Small intestine (tissue), 7 donors: ENCODE measurements around the gene POFUT2. TPM values are rescaled to one million over a fixed set of nuclear protein-coding genes. Genes with fewer than 3 reads are reported as not detected.

Source experiments
- DNase-seq, 2 donors: peaks; one replicate each; pipeline versions ENCODE4 v3.0.0 to v3.0.0-alpha.2; 2013
- FAIRE-seq: peaks from 2 replicates; lab custom pipeline; 2012; peaks lifted over from hg19 to GRCh38; lab: Jason Lieb, UNC
- H3K27ac ChIP-seq, 3 donors: one replicate each; pipeline ENCODE4 v1.5.1; 2013; ENCODE audit warnings: low read length in 2 of 3, mild to moderate bottlenecking in 2 of 3, control low read depth in 1 of 3, inconsistent platforms in 1 of 3, low read depth in 1 of 3, moderate library complexity in 1 of 3
- H3K27me3 ChIP-seq, 3 donors: one replicate each; pipeline ENCODE4 v1.6.1; 2013; ENCODE audit warnings: low read length in 3 of 3, inconsistent platforms in 1 of 3; ENCODE audit not compliant: control insufficient read depth in 3 of 3, insufficient read depth in 3 of 3
- H3K36me3 ChIP-seq, 3 donors: one replicate each; pipeline ENCODE4 v1.6.1; 2013; ENCODE audit warnings: low read length in 3 of 3, inconsistent platforms in 1 of 3, low read depth in 1 of 3, mild to moderate bottlenecking in 1 of 3, moderate library complexity in 1 of 3; ENCODE audit not compliant: control insufficient read depth in 3 of 3, insufficient read depth in 2 of 3
- H3K4me1 ChIP-seq, 3 donors: one replicate each; pipeline ENCODE4 v1.6.1; 2013; ENCODE audit warnings: low read length in 2 of 3, inconsistent platforms in 1 of 3, low read depth in 1 of 3, mild to moderate bottlenecking in 1 of 3, moderate library complexity in 1 of 3; ENCODE audit not compliant: control insufficient read depth in 3 of 3, insufficient read depth in 2 of 3
- H3K4me3 ChIP-seq, 3 donors: one replicate each; pipeline ENCODE4 v1.5.1; 2013; ENCODE audit warnings: low read length in 3 of 3, control low read depth in 1 of 3, inconsistent platforms in 1 of 3, low read depth in 1 of 3, mild to moderate bottlenecking in 1 of 3, moderate library complexity in 1 of 3
- H3K9me3 ChIP-seq, 2 donors: one replicate each; pipeline ENCODE4 v1.6.1; 2013; ENCODE audit warnings: low read depth in 1 of 2, low read length in 1 of 2; ENCODE audit not compliant: control insufficient read depth in 2 of 2, insufficient read depth in 1 of 2
- WGBS, 3 donors: extraction: QIAGEN DNeasy Blood & Tissue Kit; methylation state at CpG; one replicate each; pipeline ENCODE4 v1.1.7; 2013; 5-methylcytosine and 5-hydroxymethylcytosine counted together
- polyA plus RNA-seq, 4 donors: library from polyadenylated mRNA; stranded (reverse) in 3 of 4; unstranded in 1 of 4; fragments of 200-250 nt in 3 of 4; fragments of 120-200 nt in 1 of 4; gene quantifications; one replicate each; pipeline versions ENCODE4 v1.2.1 to v1.2.3, GENCODE V29; 2013
- donor health status: healthy with polysubstance abuse.
- donor health status: control.
- donor health status: control.
- donor health status: Bipolar disorder and iron deficiency.
- donor health status: healthy.

The POFUT2 gene
- polyA plus RNA-seq, 4 donors = 13.5 to 34.4 (median 26.9) TPM

- Histone ChIP-seq H3K4me3 (no peak overlapping the region), H3K36me3 (peaks cover 0 to 3% (median 0%) of the 10 kb centered on the region in 3 donors), H3K9me3 (no peaks in the 10 kb centered on the region), H3K27ac (peak overlapping the region in 1 of 3 donors; percentile 36), H3K27me3 (no peaks in the 10 kb centered on the region), H3K4me1 (peaks cover 0 to 15% (median 3%) of the 10 kb centered on the region in 3 donors)
- DNase-seq (no peak), FAIRE-seq (no peak)
- WGBS, 3 donors = 67 to 72% (median 69%) methylated on average over 15 to 16 of the region's 16 CpGs
Measured at GRCh38 chr21:45323487-45324311, 36.0 kb upstream of the POFUT2 start.

- DNase-seq = no peak
- WGBS, 3 donors = 30 to 62% (median 42%) methylated on average over 19 to 22 of the region's 22 CpGs
- Histone ChIP-seq H3K4me3 (no peak overlapping the region), H3K4me1 (peaks cover 0 to 19% (median 3%) of the 10 kb centered on the region in 3 donors), H3K9me3 (no peaks in the 10 kb centered on the region), H3K36me3 (peaks cover 0 to 3% (median 0%) of the 10 kb centered on the region in 3 donors), H3K27ac (peak overlapping the region in 1 of 3 donors; percentile 36), H3K27me3 (no peaks in the 10 kb centered on the region)
- FAIRE-seq = no peak
Measured at GRCh38 chr21:45322960-45323461, 35.3 kb upstream of the POFUT2 start.

- H3K9me3 ChIP-seq = no peaks in the 10 kb centered on the region
- peaks cover 0 to 20% (median 3%) of the 10 kb centered on the region in 3 donors for H3K4me1 ChIP-seq
- H3K4me3 ChIP-seq = no peak overlapping the region
- H3K27ac ChIP-seq = peak overlapping the region in 1 of 3 donors; percentile 8
- no peaks in the 10 kb centered on the region for H3K36me3 ChIP-seq
- 38 to 55% (median 46%) methylated on average over 24 of the region's 24 CpGs for WGBS, 3 donors
- no peaks in the 10 kb centered on the region for H3K27me3 ChIP-seq
- no peak for DNase-seq
- no peak for FAIRE-seq
Measured at GRCh38 chr21:45322231-45322959, 34.7 kb upstream of the POFUT2 start.

- peaks cover 0 to 20% (median 3%) of the 10 kb centered on the region in 3 donors for H3K4me1 ChIP-seq
- peak in 1 of 2 donors; percentile 19 for DNase-seq
- WGBS, 3 donors = 28 to 71% (median 43%) methylated on average over 20 to 22 of the region's 22 CpGs
Measured at GRCh38 chr21:45320261-45321025, 32.7 kb upstream of the POFUT2 start.

GRCh38 chr21:45319461-45320211 is 31.9 kb upstream of the POFUT2 start:
- peak overlapping the region in 2 of 3 donors; percentile 33 to 71 for H3K27ac ChIP-seq
- H3K4me3 ChIP-seq = no peak overlapping the region
- no peak for DNase-seq
- H3K4me1 ChIP-seq = peaks cover 0 to 20% (median 3%) of the 10 kb centered on the region in 3 donors
- no peaks in the 10 kb centered on the region for H3K36me3 ChIP-seq
- no peak for FAIRE-seq
- no peaks in the 10 kb centered on the region for H3K9me3 ChIP-seq
- WGBS, 3 donors = 64 to 77% (median 68%) methylated on average over 23 of the region's 23 CpGs
- H3K27me3 ChIP-seq = no peaks in the 10 kb centered on the region

More at GRCh38 chr21:45320261-45321025, 32.7 kb upstream of the POFUT2 start:
- H3K4me3 ChIP-seq = no peak overlapping the region
- H3K27ac ChIP-seq = peak overlapping the region in 1 of 3 donors; percentile 71
- H3K27me3 ChIP-seq = no peaks in the 10 kb centered on the region
- FAIRE-seq = no peak
- H3K9me3 ChIP-seq = no peaks in the 10 kb centered on the region
- no peaks in the 10 kb centered on the region for H3K36me3 ChIP-seq

- 58 to 67% (median 66%) methylated on average over 24 of the region's 24 CpGs for WGBS, 3 donors
- H3K36me3 ChIP-seq = no peaks in the 10 kb centered on the region
- H3K4me3 ChIP-seq = no peak overlapping the region
- H3K27ac ChIP-seq = peak overlapping the region in 2 of 3 donors; percentile 33 to 71
- peak in 1 of 2 donors; percentile 59 for DNase-seq
- H3K9me3 ChIP-seq = no peaks in the 10 kb centered on the region
- peaks cover 0 to 20% (median 3%) of the 10 kb centered on the region in 3 donors for H3K4me1 ChIP-seq
- no peak for FAIRE-seq
- no peaks in the 10 kb centered on the region for H3K27me3 ChIP-seq
Measured at GRCh38 chr21:45318556-45319404, 31.1 kb upstream of the POFUT2 start.

GRCh38 chr21:45318146-45318555 is 30.5 kb upstream of the POFUT2 start:
- H3K27ac ChIP-seq = peak overlapping the region in 2 of 3 donors; percentile 27 to 71
- no peak overlapping the region for H3K4me3 ChIP-seq
- peaks cover 0 to 20% (median 3%) of the 10 kb centered on the region in 3 donors for H3K4me1 ChIP-seq
- 79 to 87% (median 82%) methylated on average over 3 to 7 of the region's 7 CpGs for WGBS, 3 donors
- H3K9me3 ChIP-seq = no peaks in the 10 kb centered on the region
- no peaks in the 10 kb centered on the region for H3K36me3 ChIP-seq
- FAIRE-seq = no peak
- H3K27me3 ChIP-seq = no peaks in the 10 kb centered on the region
- DNase-seq = no peak
